ENCODE results near the gene ENAH.
"Not testable (repeated sequence)": the region's sequence is repeated elsewhere in the genome, so short reads cannot be mapped to it uniquely, and the experiment has no call there.

ENAH gene

DNA sequence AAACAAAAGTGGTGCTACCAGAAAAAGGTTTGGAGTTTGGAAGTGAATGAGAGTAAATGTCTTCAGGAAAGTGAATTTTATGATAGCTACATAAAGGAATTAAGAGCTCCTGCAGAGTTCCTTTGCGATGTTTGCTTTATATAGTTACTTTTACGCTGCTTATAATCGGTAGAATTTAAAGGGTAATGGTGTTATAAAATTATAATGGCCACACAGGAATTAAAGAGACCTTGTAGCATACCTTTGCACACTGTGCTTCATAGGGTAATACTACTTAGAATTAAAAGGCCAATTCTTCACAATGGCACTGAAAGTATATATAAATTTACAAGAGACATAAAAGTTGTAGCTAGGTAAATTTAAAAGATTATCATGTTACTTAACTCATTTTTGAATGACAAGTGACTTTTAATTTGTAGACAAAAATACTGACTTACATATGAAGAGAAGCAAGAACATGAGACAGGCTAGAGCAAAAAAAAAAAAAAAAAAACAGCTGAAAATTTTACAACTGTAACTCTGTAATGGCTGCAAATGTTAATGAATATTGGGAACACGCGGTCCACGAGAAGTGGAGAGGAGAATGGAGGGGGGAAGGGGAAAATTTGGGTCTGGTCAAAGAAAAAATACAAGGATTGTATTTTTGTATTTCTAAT, 159.2 kb downstream of the ENAH start:
- no peak for DNase-seq (ENCODE audit: low read depth)

DNA sequence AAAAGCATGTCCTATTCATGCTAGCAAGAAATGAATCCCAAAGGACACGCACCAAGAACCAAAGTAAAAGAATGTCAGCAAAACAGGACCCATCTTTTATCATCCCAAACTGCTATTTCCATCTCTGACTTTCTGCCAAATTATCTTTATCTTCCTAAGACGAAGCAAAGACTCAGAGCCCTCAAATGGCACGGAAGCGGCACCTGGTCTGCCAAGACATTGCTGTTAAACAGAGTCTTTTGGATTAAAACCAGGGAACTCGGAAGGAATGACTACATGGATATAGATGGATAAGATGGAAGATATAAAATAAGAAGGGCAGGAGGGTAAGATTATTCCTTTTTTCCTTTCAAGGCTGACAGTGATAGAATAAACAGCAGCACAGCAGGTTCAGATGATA, 164.2 kb downstream of the ENAH start:
- DNase-seq (ENCODE audit: low read depth), result no peak

DNA sequence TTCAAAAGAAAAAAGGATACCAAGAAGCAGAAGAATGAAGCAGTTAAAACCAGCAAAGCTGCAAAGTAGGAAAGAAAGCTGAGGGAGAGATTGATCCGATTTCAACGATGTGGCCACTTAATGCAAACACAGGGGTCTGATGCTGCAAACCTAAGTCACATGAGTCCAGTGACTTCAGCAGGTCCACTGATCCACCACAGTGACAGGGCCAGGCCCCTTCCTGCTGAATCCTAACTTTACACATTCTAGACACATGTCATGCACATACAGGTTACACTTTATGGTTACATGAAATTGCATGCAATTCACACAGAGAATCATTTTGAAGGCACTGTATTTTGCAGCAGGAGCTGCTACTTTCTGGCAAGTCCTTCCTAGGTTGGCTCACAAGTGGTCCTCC, 166.1 kb downstream of the ENAH start:
- DNase-seq (ENCODE audit: low read depth), result no peak

DNA sequence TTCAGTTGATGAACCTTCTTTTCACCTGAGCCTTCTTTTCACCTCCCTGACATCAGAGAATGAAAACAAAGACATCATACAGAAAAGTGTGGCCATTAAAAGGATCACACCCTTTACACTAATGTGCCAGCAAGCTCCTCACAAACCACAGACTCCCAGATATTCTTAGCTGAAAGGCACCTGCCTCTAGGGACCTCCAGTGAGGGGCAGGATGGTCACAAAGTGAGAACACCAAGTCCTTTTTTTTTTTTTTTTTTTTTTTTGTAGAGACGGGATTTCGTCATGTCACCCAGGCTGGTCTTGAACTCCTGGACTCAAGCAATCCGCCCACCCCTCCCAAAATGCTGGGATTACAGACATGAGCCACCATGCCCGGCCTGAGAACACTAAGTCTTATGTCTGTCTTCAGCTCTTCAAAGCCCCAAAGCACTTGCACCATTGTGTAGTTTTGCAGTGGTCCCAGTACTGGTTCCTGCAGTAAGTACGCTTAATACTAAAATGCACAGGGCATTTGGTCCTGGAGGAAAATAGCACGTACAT, 166.9 kb downstream of the ENAH start:
- DNase-seq (ENCODE audit: low read depth), result no peak

DNA sequence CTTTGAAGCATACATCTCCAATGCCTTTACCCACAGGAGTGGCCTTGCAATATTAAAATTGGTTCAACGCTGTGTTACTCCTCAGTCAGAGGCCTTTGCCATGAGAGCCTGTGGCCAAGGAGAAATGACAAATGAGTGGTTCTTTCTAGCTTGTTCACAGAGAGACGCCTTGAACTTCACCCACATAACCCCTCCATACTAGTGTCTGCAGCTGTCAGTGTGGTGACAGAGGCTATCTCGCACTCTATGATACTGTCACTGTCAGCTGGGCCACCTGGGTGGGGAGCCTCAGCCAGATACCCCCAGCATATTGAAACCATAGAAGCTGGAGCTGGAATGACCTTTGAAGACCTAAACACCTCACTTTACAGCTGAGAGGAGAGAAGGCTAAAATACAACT, 167.7 kb downstream of the ENAH start:
- no peak for DNase-seq (ENCODE audit: low read depth)

DNA sequence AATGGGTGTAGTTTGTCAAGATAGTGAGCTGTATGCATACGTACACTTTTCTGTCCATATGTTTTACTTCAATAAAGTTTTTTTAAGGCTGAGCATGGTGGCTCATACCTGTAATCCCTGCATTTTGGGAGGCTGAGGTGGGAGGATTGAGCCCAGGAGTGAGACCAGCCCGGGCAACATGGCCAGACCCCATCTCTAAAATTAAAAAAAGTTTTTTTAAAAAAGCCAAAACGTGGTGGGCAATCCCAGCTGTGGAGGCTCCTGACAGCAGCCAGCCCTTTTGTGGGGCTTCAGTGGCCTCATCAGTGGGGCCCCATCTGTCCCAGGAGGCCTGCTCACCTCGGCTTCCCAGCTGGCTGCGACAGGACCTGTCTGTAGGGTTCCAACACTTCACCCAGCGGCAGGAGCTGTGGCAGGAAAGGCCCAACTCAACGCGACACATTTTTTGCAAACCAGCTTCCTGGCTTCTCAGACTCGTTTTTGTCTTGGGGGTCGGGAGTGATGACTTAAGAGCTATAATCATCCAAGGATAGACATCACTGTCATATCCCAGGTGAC, 168.2 kb downstream of the ENAH start:
- DNase-seq (ENCODE audit: low read depth), result no peak

DNA sequence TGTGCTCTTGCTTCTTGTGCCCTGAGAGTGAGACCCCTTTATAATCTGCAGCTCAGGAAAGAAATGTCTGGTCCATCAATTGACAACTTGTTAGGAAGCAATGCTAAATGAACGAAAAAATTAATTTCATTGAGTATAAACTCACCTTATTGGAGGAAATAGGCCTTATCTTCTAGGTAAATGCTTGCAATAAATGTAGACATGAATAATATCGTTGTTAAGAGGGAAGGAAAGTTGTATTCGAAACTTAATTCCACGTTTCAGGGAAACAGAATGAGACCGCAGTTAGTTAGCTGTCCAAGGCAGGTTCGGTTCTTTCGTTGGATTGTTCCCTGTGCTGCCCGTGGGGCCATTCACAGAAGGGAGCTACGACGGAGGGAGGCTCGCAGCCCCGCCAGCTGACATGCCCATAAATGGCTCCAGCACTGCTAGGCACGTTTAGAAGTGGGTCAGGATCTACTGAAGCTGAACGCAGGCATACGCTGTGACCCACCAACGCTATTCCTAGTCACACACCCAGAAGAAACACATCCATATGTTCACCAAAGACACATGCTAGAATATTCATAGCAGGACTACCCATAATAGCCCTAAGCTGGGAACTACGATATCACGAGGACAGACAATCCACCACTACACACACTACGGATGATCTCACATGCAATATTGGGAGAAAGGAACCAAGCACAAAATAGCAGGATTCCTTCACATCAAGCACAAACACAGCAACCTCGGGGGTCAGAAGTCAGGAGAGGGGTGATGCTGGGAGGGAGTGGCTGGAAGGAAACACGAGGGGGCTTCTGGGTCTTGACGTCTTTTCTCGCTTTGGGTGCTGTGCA, 168.9 kb downstream of the ENAH start:
- DNase-seq (ENCODE audit: low read depth), result no peak

DNA sequence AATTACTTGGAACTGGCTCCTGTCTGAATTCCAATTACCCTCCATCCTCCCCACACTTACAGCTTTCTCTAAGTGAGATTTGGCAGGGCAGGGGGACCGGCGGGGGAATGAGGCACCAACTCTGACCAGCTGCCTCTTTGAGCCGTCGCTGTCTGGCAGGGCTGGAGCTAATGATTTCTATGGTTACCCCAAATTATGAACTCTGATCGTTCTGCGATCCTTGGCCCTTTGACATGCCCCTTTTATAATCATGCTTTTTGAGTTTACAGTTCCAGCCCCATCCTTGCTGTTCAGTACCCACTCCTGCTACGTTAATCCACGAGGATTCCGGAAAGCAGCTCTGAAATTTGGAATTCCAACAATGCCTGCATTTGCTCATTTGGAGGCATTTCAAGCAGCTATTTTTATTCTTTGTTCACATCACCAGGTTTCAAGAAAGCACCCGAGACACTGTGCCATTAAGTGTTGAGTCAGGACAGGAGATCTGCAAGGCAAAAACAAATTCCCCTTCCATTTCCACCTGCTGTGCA, 170.4 kb downstream of the ENAH start:
- no peak for DNase-seq (ENCODE audit: low read depth)

DNA sequence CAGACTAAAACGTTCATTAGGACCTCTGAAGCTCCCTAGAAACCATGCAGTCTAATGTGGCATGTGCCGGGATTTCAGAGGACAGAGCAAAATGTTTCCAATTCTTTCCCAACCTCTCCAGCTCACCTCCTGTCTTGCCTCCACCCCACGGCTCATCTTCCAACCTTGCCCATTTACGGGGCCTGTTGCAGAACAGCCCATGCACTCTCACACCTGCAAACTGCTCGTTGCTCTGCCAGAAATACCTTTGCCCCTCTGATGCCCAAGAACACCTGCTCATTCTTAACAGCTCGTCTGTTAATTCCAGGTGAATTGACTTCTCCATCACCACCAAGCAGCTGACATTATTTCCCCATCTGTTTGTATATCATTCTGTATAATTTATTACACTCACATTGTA, 171.2 kb downstream of the ENAH start:
- DNase-seq (ENCODE audit: low read depth), result no peak

DNA sequence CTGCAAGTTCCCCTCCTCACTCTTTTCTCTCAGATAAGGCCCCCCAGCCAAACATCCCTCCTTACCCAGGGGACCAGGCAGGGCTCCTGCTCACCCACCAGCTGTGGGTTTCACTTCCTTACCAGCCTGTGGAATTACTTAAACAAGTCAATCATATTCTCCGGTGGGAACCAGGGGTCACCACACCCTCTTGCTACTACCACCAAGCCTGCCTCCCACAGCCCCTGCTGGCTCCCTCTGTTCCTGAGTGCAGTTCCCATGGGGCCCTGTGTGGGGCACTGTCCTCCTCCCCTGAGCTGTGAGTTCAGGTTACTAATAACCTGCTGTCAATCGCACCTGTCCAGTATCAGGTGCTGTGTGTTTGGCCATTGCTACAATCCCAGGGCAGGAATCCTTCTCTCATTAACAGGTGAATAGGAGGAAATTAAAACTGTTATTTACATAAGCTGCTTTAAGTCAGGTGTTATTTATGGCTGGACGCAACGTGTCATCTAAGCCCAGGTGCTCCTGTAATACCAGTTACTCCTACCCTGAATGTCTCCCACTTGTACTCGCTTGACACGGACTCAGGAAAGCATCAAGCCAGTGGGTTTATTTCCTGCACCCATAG, 172.0 kb downstream of the ENAH start:
- no peak for DNase-seq (ENCODE audit: low read depth)

DNA sequence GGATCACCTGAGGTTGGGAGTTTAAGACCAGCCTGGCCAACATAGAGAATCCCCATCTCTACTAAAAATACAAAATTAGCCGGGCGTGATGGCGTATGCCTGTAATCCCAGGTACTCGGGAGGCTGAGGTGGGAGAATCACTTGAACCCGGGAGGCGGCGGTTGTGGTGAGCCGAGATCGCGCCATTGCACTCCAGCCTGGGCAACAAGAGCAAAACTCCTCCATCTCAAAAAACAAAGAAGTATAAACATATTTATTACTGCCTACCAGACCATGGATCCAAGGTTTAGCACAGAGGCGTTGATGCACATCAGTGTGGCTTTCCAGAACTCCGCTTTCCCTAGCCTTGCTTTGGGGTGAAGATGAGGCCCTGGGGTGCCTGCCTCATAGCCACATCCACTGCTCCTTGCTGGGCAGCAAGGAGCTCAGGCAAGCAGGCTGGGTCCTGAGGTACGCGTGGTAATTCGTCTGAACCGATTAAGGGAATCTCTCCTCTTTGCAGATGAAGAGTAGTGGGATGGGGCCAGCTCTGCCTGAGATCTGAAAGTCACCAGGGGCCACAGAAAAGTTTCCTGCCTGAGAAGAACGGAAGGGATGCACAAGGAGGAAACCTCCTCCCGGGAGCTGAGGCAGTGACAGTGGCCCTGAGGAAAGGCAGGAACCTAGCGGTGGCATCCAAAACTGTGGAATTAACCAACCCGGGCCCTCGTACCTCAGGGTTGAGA, 172.8 kb downstream of the ENAH start:
- DNase-seq (ENCODE audit: low read depth), result no peak

DNA sequence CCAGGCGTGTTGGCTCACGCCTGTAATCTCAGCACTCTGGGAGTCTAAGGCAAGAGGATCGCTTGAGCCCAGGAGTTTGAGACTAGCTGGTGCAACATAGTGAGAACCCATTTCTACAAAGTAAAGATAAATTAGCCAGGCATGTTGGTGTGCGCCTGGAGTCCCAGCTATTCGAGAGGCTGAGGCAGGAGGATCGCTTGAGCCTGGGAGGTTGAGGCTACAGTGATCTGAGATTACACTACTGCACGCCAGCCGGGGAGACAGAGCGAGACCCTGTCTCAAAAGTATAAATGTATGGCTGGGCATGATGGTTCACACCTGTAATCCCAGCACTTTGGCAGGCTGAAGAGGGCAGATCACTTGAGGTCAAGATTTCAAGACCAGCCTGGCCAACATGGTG, 173.6 kb downstream of the ENAH start:
- DNase-seq (ENCODE audit: low read depth), result no peak

DNA sequence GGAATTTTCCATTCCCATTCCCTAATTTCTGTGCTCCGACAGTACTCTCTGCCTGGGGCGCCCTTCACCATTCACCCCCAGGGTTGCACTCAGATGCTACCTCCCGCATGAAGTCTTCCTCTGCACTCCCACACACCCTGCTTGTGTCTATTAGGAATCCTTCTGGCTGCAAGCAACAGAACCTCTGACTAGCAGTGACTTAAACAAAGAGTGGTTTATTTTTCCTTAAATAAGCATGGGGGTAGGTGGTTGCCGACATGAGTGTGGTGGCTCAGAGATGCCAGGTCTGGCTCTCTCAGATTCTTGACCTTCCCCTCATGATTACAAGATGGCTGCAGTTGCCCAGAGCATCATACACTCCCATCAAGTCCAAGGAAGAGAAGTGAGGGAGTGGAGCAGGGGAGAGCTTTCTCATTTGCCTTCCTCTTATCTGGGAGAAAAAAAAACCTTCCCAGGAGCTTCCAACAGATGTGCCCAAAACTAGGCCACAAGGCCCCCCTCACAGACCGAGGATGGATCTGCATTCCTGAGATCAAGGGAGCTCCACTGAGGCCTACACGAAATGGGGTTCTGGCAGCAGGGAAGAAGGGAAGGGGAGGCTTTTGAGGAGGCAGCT, 175.5 kb downstream of the ENAH start:
- no peak for DNase-seq (ENCODE audit: low read depth)

DNA sequence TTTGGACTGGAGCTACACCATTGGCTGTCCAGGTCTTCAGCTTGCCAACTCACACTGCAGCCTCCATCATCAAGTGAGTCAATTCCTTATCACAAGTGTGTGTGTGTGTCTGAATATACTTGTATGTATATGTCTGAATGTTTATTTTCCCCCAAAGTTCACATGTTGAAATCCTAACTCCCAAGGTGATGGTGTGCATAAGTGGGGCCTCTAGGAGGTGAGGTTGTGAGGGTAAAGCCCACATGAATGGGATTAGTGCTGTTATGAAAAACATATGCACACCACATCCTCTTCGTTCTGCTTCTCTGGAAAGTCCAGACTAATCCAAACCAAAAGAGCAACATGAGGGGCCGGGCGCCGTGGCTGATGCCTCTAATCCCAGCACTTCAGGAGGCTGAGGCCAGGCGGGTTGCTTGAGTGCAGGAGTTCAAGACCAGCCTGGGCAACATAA, 176.4 kb downstream of the ENAH start:
- DNase-seq (ENCODE audit: low read depth), result no peak

DNA sequence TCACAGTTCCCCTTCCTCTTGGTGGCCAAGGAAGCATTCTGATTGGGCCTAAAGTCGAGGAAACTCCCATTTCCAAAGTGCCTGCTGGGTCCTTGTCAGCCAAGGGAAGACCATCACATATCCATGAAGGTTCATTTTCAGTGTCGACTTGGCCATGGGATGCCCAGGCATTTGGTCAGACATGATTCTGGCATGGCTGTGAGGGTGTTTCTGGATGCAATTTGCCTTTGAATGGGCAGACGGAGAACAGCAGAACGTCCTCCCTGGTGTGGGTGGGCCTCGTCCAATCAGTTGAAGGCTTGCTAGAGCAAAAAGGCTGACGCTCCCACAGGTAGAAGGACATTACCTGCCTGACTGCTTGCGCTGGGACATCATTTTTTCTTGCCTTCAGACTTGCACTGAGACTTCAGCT, 176.8 kb downstream of the ENAH start:
- no peak for DNase-seq (ENCODE audit: low read depth)

DNA sequence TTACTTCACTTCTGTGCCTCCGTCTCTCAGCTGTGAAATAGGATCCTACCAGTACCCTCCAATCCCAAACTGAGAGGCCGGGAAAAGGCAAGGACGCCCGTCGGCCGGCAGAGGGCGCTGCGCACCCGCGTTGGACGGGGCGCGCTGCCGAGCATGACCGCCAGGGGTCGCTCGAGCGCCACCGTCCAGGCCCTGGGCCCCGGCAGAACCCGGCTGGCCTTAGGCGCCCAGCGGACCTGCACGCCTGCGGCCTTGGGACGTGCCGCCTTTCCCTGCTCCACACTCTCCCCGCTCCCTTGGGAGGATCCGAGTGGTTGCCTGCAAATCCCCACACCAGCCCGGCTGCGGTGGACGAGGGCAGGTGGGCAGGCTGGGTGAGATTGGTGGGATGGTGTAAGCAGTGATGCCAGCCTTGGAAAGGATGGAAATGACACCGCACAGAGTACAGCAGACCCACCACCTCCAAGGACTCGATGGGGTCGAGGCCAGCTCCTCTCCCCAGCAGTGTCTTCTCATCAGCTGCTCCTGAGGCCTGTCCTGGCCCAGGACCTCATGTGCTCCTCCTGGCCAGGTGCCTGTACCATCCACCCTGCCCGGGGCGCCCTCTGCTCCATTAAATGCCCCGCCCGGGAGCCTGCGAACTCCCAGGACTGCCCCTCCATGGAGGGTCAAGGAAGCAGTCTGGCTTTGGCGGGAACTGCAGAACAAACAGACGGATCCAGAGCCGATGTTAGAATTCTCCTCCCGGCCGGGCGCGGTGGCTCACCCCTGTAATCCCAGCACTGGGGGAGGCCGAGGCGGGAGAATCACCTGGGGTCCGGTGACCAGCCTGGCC, 177.7 kb downstream of the ENAH start:
- DNase-seq (ENCODE audit: low read depth), result peak; percentile 53

DNA sequence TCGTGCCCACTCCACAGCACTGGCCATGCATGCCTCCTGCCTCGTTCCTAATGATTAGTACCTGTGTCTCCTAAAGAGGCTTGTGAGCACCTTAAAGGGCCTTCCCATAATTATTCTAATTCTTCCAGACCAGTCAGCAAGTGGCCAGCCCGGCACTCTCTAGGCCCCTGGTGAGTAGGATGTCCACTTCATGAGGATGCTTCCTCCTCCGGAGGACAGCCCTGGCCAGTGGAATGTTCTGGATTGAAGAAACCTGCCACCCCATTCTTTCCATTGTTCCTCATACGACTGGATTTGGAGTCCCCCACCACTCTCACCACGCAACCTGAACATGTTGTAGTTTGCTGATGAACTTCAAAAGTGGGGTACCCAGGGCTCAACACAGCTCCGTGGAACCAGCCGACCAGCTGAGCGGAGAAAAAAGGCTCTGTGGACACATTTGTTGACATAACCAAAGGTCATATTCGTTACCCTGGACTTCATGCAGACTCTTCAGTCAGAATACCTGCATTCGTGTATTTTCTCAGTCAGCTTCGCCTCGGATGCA, 178.4 kb downstream of the ENAH start:
- no peak for DNase-seq (ENCODE audit: low read depth)

DNA sequence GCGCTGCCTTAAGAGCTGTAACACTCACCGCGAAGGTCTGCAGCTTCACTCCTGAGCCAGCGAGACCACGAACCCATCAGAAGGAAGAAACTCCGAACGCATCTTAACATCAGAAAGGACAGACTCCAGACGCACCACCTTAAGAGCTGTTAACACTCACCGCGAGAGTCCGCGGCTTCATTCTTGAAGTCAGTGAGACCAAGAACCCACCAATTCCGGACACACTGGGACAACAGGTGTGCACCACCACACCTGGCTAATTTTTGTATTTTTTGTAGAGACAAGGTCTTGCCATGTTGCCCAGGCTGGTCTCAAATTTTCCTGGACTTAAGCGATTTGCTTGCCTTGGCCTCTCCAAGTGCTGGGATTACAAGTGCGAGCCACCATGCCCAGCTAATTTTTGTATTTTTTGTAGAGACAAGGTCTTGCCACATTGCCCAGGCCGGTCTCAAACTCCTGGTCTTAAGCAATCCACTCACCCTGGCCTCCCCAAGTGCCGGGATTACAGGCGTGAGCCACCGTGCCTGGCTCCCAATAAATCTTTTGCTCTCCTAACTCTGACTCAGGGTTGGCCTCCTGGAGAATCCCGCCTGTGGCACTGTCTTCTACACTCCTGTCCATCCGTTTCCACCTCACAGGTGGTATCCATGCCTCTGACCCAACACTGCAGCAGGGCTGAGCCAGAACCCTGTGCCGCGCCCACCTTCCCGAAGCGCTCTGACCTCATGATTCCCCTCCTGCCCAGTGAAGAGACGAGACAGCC, 179.1 kb downstream of the ENAH start:
- DNase-seq (ENCODE audit: low read depth), result not testable (repeated sequence)

DNA sequence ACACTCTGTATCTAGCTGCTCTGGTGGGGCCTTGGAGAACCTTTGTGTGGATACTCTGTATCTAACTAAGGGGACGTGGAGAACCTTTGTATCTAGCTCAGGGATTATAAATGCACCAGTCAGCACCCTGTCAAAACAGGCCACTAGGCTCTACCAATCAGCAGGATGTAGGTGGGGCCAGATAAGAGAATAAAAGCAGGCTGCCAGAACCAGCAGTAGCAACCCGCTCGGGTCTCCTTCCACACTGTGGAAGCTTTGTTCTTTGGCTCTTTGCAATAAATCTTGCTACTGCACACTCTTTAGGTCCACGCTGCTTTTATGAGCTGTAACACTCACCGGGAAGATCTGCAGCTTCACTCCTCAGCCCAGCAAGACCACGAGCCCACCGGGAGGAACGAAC, 179.7 kb downstream of the ENAH start:
- DNase-seq (ENCODE audit: low read depth), result not testable (repeated sequence)

Data from stimulated activated CD8-positive, alpha-beta memory T cell treated with anti-CD3 and anti-CD28 coated beads, Interleukin-12 subunit alpha, Interleukin-12 subunit beta, amount 100 ng/mL, for 4 hours (primary cell).